Ovary (tissue), 9 donors: ENCODE results near the gene LDB3. TPM values are rescaled to one million over a fixed set of nuclear protein-coding genes. Genes with fewer than 3 reads are reported as not detected.

ENCODE experiments used
- DNase-seq, 5 donors: peaks; one replicate each; pipeline ENCODE4 v3.0.0-alpha.2; 2019 to 2020
- H3K27ac ChIP-seq, 2 donors: fragments of 200-600 bp; one replicate each; pipeline versions ENCODE4 v1.5.1 to v1.8.0; 2019 to 2022
- H3K27me3 ChIP-seq: fragments of 200-600 bp; one replicate; pipeline ENCODE4 v1.8.0; 2022
- H3K36me3 ChIP-seq: fragments of 200-600 bp; sonication (generic); one replicate; pipeline ENCODE4 v1.5.1; 2019
- H3K4me1 ChIP-seq: one replicate; pipeline ENCODE4 v1.8.1; 2013; ENCODE audit warnings: mild to moderate bottlenecking, moderate library complexity; ENCODE audit not compliant: insufficient read depth
- H3K4me3 ChIP-seq: fragments of 200-600 bp; sonication (generic); one replicate; pipeline ENCODE4 v1.5.1; 2017
- H3K9me3 ChIP-seq, 2 donors: fragments of 200-600 bp in 1 of 2; sonication (generic) in 1 of 2; one replicate each; pipeline versions ENCODE4 v1.5.1 to v1.8.1; 2013 to 2019; ENCODE audit warnings: mild to moderate bottlenecking in 1 of 2, moderate library complexity in 1 of 2
- CTCF ChIP-seq, 3 donors: fragments of 450-650 bp in 2 of 3; fragments of 200-600 bp in 1 of 3; IDR thresholded peaks; one replicate each; pipeline versions ENCODE4 v1.5.1 to v1.8.0; 2016 to 2022; ENCODE audit warnings: antibody characterized with exemption in 3 of 3, mild to moderate bottlenecking in 1 of 3
- EP300 ChIP-seq: sonication (generic); formaldehyde crosslinking; IDR thresholded peaks from one replicate; pipeline ENCODE4 v1.6.1; 2017; ENCODE audit warnings: antibody characterized with exemption
- POLR2A ChIP-seq: fragments of 450-650 bp; IDR thresholded peaks from one replicate; pipeline ENCODE4 v1.6.1; 2017; ENCODE audit warnings: antibody characterized with exemption, mild to moderate bottlenecking, moderate library complexity
- WGBS, 3 donors: extraction: QIAGEN DNeasy Blood & Tissue Kit in 1 of 3; methylation state at CpG; one replicate each; pipeline versions ENCODE4 v1.1.5 to v1.1.7; 2013 to 2017; 5-methylcytosine and 5-hydroxymethylcytosine counted together
- intact Hi-C, 4 donors: fragments of 100-400 bp; cut with DNase I; formaldehyde crosslinking; loops; one replicate each; pipeline versions ENCODE4 v1.11.0 to v1.15.1; 2022 to 2023
- polyA plus RNA-seq, 2 donors: library from polyadenylated mRNA; stranded (reverse); fragments of 200-250 nt in 1 of 2; fragments of 350-450 nt in 1 of 2; fragmentation: Illumina TruSeq in 1 of 2; extraction: RNeasy Lipid Tissue Mini Kit (QIAGEN cat#74804) in 1 of 2; gene quantifications; one replicate each; pipeline ENCODE4 v1.2.3, GENCODE V29; 2013 to 2014
- total RNA-seq, 7 donors: library from RNA; depleted of rRNA in 2 of 7; stranded (reverse); fragments of >200 nt in 2 of 7; fragmentation: NEBNext Ultra II Directional in 3 of 7; extraction: Animal tissue kit (Norgen Biotek cat#: 25700) in 3 of 7; gene quantifications; one replicate each; pipeline versions ENCODE4 v1.1.0 to v1.2.4, GENCODE V29; 2016 to 2023
- donor health status: DM: no; HTN: no; CAD: no; lungs with moderate emphysema.
- donor health status: DM: no; HTN: no; CAD: no.
- donor health status: Bipolar disorder and iron deficiency.
- donor health status: DM: yes; HTN: yes; CAD: no.
- donor health status: DM: no; HTN: no; CAD: no.
- donor health status: DM: yes; HTN: yes; CAD: no.

LDB3 gene
- total and polyA plus RNA-seq, 9 donors, result 1.5 to 12.9 (median 3.6) TPM

DNA sequence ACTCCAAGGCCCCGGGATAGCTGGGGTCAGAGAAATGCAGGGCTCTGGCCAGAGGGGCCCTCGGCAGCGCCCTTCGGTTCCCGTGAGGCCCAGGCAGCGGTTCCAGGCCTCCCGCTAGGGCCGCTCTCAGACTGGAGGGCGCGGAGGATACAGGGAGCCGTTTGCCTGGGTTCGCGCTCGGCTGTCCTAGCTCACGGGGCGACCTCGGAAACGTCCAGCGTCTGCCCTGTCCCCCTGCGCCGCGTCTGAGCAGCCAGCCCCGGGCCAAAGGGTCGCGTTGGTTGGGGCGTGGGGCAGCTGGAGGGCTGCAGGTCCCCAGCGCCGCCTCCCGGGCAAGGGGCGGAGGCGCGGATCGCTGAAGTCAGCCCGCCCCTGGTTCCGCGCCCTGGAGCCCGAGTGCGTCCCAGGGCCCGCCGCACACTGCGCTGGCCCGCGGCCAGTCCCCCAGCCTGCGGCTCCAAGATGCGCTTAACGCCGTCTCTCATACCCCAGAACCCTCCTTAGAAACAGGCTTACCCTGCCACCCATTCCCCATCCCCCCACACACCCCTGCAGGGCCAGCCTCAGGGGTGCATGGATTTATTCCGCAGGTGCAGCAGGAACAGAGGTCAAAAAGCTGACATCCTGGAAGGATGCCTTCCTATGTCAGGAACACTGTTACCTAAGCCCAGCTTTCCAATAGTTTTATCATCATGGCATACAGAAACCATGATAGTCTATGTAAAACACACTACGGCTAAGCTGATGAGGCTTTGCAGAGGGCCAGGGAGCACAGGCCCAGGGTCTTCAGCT is 36.1 kb upstream of the LDB3 start:
- no peaks in the 10 kb centered on the region for H3K36me3 ChIP-seq
- peaks cover 3% of the 10 kb centered on the region for H3K4me1 ChIP-seq
- H3K4me3 ChIP-seq, result peak overlapping the region; percentile 20
- intact Hi-C loops, result no loop called here
- H3K9me3 ChIP-seq, result no peaks in the 10 kb centered on the region
- no peak for TF ChIP-seq CTCF (IDR thresholded peaks at IDR 0.05)
- whole genome bisulfite sequencing, 3 donors, result 8 to 26% (median 9%) methylated on average over 8 to 49 of the region's 49 CpGs
- no peak overlapping the region for H3K27ac ChIP-seq
- peak in 2 of 5 donors; percentile 44 to 57 for DNase-seq
- H3K27me3 ChIP-seq, result no peaks in the 10 kb centered on the region

DNA sequence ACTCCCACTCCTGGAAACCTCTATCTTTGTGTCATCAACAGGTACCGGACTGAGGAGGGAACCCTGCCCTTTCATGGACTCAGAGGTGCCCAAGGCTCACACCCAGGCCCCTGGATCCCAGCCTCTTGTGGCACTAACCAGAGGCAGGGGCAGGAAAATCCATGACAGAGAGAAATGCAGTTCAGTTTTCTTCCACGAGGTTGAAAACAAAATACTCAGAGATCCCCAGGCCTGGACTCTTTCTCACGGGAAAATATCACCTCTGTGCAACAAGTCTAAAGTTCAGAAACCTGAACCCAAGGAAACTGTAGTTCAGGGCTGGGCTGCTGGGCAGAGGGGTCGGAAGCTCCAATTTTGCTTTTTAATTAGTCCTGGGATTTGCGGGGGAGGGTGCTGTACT is 35.4 kb upstream of the LDB3 start:
- WGBS, 3 donors, result 18 to 40% (median 28%) methylated on average over 5 of the region's 5 CpGs
- no peak for DNase-seq
- no peak overlapping the region for H3K4me3 ChIP-seq
- no peak for TF ChIP-seq POLR2A
- TF ChIP-seq EP300, result no peak
- TF ChIP-seq CTCF (IDR thresholded peaks at IDR 0.05), result no peak
- intact Hi-C loops, result no loop called here
- H3K4me1 ChIP-seq, result peaks cover 3% of the 10 kb centered on the region
- no peaks in the 10 kb centered on the region for H3K27me3 ChIP-seq
- H3K36me3 ChIP-seq, result no peaks in the 10 kb centered on the region
- no peak overlapping the region for H3K27ac ChIP-seq
- H3K9me3 ChIP-seq, result no peaks in the 10 kb centered on the region

- H3K36me3 ChIP-seq, result no peaks in the 10 kb centered on the region
- H3K4me1 ChIP-seq, result peaks cover 3% of the 10 kb centered on the region
- TF ChIP-seq CTCF (IDR thresholded peaks at IDR 0.05) (no peak), EP300 (no peak), POLR2A (no peak)
- WGBS, 3 donors, result 25 to 34% (median 31%) methylated on average over 2 of the region's 2 CpGs
- intact Hi-C loops, result no loop called here
- H3K27me3 ChIP-seq, result no peaks in the 10 kb centered on the region
- H3K4me3 ChIP-seq, result no peak overlapping the region
- H3K27ac ChIP-seq, result no peak overlapping the region
- no peaks in the 10 kb centered on the region for H3K9me3 ChIP-seq
- no peak for DNase-seq
These were observed 32.9 kb upstream of the LDB3 start for GRCh38 chr10:86635402-86635801.

- no peaks in the 10 kb centered on the region for H3K9me3 ChIP-seq
- 83 to 84% (median 83%) methylated on average over 2 of the region's 2 CpGs for WGBS, 3 donors
- H3K36me3 ChIP-seq, result no peaks in the 10 kb centered on the region
- no peak overlapping the region for H3K4me3 ChIP-seq
- peaks cover 3% of the 10 kb centered on the region for H3K4me1 ChIP-seq
- TF ChIP-seq EP300 (no peak), CTCF (IDR thresholded peaks at IDR 0.05) (no peak), POLR2A (no peak)
- DNase-seq, result no peak
- H3K27me3 ChIP-seq, result no peaks in the 10 kb centered on the region
- H3K27ac ChIP-seq, result no peak overlapping the region
- intact Hi-C loops, result no loop called here
These were observed 32.0 kb upstream of the LDB3 start for GRCh38 chr10:86636311-86636710.
